Trophoblast cell (in vitro differentiated cells and primary cell): ENCODE measurements around the gene MYEF2.
A peak's percentile ranks its signal among the peaks of the same experiment; 100 is the strongest.

Experiments used
- DNase-seq, 2 donors: peaks; one replicate each; pipeline ENCODE4 v3.0.0-alpha.2; 2016
- H2AFZ ChIP-seq: 2 replicates; pipeline ENCODE4 v1.6.1; 2013; ENCODE audit warnings: low read length, moderate library complexity, mild to moderate bottlenecking; ENCODE audit not compliant: insufficient read depth, poor library complexity
- H2AK5ac ChIP-seq: 2 replicates; pipeline ENCODE4 v1.6.1; 2013; ENCODE audit warnings: mild to moderate bottlenecking, low read length
- H2BK120ac ChIP-seq: 2 replicates; pipeline ENCODE4 v1.6.1; 2013; ENCODE audit warnings: low read length, mild to moderate bottlenecking, moderate library complexity; ENCODE audit not compliant: insufficient read depth, poor library complexity
- H2BK12ac ChIP-seq: 2 replicates; pipeline ENCODE4 v1.6.1; 2013; ENCODE audit warnings: mild to moderate bottlenecking, low read length, moderate library complexity
- H2BK5ac ChIP-seq: 2 replicates; pipeline ENCODE4 v1.6.1; 2013; ENCODE audit warnings: low read length, low read depth, moderate library complexity, mild to moderate bottlenecking; ENCODE audit not compliant: poor library complexity
- H3K14ac ChIP-seq: 2 replicates; pipeline ENCODE4 v1.6.1; 2013; ENCODE audit warnings: mild to moderate bottlenecking, low read length
- H3K18ac ChIP-seq: 2 replicates; pipeline ENCODE4 v1.6.1; 2013; ENCODE audit warnings: mild to moderate bottlenecking, low read length
- H3K23ac ChIP-seq: 2 replicates; pipeline ENCODE4 v1.6.1; 2013; ENCODE audit warnings: low read length
- H3K27ac ChIP-seq: 2 replicates; pipeline ENCODE4 v1.5.1; 2013; ENCODE audit warnings: low read depth, mild to moderate bottlenecking, inconsistent platforms, low read length, moderate library complexity
- H3K27me3 ChIP-seq: 2 replicates; pipeline ENCODE4 v1.6.1; 2013; ENCODE audit warnings: inconsistent platforms, mild to moderate bottlenecking, low read length, moderate library complexity; ENCODE audit not compliant: insufficient read depth
- H3K36me3 ChIP-seq, 2 experiments: 1 replicate in 1 of 2; 2 replicates in 1 of 2; pipeline ENCODE4 v1.6.1; 2013; ENCODE audit warnings: low read length in 2 of 2, mild to moderate bottlenecking in 2 of 2, moderate library complexity in 1 of 2; ENCODE audit not compliant: insufficient read depth in 2 of 2, control insufficient read depth in 1 of 2
- H3K4ac ChIP-seq: 2 replicates; pipeline ENCODE4 v1.6.1; 2013; ENCODE audit warnings: low read depth, mild to moderate bottlenecking, low read length, moderate library complexity
- H3K4me1 ChIP-seq, 2 experiments: 1 replicate in 1 of 2; 2 replicates in 1 of 2; pipeline ENCODE4 v1.6.1; 2013; ENCODE audit warnings: low read length in 2 of 2, mild to moderate bottlenecking in 2 of 2, moderate library complexity in 1 of 2; ENCODE audit not compliant: insufficient read depth in 2 of 2, control insufficient read depth in 1 of 2
- H3K4me2 ChIP-seq: 2 replicates; pipeline ENCODE4 v1.6.1; 2013; ENCODE audit warnings: inconsistent platforms, mild to moderate bottlenecking, low read length, moderate library complexity
- H3K4me3 ChIP-seq: 2 replicates; pipeline ENCODE4 v1.5.1; 2013; ENCODE audit warnings: mild to moderate bottlenecking, low read depth, low read length, inconsistent platforms
- H3K79me1 ChIP-seq: one replicate; pipeline ENCODE4 v1.6.1; 2013; ENCODE audit warnings: low read length
- H3K79me2 ChIP-seq: 2 replicates; pipeline ENCODE4 v1.6.1; 2013; ENCODE audit warnings: low read length, mild to moderate bottlenecking; ENCODE audit not compliant: control insufficient read depth, insufficient read depth, poor library complexity
- H3K9ac ChIP-seq: 2 replicates; pipeline ENCODE4 v1.6.1; 2013; ENCODE audit warnings: mild to moderate bottlenecking, low read length
- H3K9me3 ChIP-seq: 2 replicates; pipeline ENCODE4 v1.6.1; 2013; ENCODE audit warnings: low read depth, mild to moderate bottlenecking, control low read depth, inconsistent platforms, low read length; ENCODE audit not compliant: insufficient read depth
- H4K12ac ChIP-seq: 2 replicates; pipeline ENCODE4 v1.6.1; 2013; ENCODE audit warnings: low read depth, mild to moderate bottlenecking, low read length, moderate library complexity
- H4K8ac ChIP-seq: 2 replicates; pipeline ENCODE4 v1.6.1; 2013; ENCODE audit warnings: low read depth, mild to moderate bottlenecking, low read length, moderate library complexity
- H4K91ac ChIP-seq: one replicate; pipeline ENCODE4 v1.6.1; 2013; ENCODE audit warnings: low read depth, mild to moderate bottlenecking, low read length, moderate library complexity
- WGBS: extraction: QIAGEN DNeasy Blood & Tissue Kit; methylation state at CpG from one replicate; pipeline ENCODE4 v1.1.7; 2013; ENCODE audit warnings: missing lambda C conversion rate; ENCODE audit not compliant: insufficient read length, insufficient coverage; ENCODE audit errors: extremely low coverage; 5-methylcytosine and 5-hydroxymethylcytosine counted together

Gene MYEF2

GRCh38 chr15:48170981-48171380 lies 7.1 kb downstream of the MYEF2 start:
- Histone ChIP-seq H3K9me3 (no peaks in the 10 kb centered on the region), H3K4me2 (no peak overlapping the region), H2BK12ac (no peak overlapping the region), H3K79me1 (no peaks in the 10 kb centered on the region), H2AK5ac (no peak overlapping the region), H2BK120ac (no peak overlapping the region), H3K18ac (no peak overlapping the region), H2BK5ac (no peak overlapping the region), H3K4me3 (no peak overlapping the region), H3K4ac (no peak overlapping the region), H4K8ac (no peak overlapping the region), H2AFZ (no peak overlapping the region), H3K4me1 (no peaks in the 10 kb centered on the region), H4K12ac (no peak overlapping the region), H3K79me2 (no peaks in the 10 kb centered on the region), H3K27me3 (no peaks in the 10 kb centered on the region), H4K91ac (no peak overlapping the region), H3K27ac (no peak overlapping the region), H3K36me3 (no peaks in the 10 kb centered on the region), H3K23ac (no peak overlapping the region), H3K14ac (no peak overlapping the region), H3K9ac (no peak overlapping the region)
- DNase-seq, result no peak
- no CpG with 5 or more reads among the region's 1 CpG for WGBS

GRCh38 chr15:48168616-48169015 lies 9.5 kb downstream of the MYEF2 start:
- no peak overlapping the region for H3K27ac ChIP-seq
- H3K9ac ChIP-seq, result no peak overlapping the region
- DNase-seq, result no peak
- no peak overlapping the region for H4K91ac ChIP-seq
- H3K4ac ChIP-seq, result no peak overlapping the region
- H3K79me2 ChIP-seq, result no peaks in the 10 kb centered on the region
- no peak overlapping the region for H3K4me3 ChIP-seq
- H3K36me3 ChIP-seq, result no peaks in the 10 kb centered on the region
- no peak overlapping the region for H2BK5ac ChIP-seq
- no peak overlapping the region for H3K14ac ChIP-seq
- no peak overlapping the region for H2AFZ ChIP-seq
- no peak overlapping the region for H3K18ac ChIP-seq
- H4K12ac ChIP-seq, result no peak overlapping the region
- no peak overlapping the region for H2BK12ac ChIP-seq
- no peaks in the 10 kb centered on the region for H3K27me3 ChIP-seq
- H4K8ac ChIP-seq, result no peak overlapping the region
- H3K4me2 ChIP-seq, result no peak overlapping the region
- H3K23ac ChIP-seq, result no peak overlapping the region
- no peaks in the 10 kb centered on the region for H3K9me3 ChIP-seq
- no peaks in the 10 kb centered on the region for H3K4me1 ChIP-seq
- H2BK120ac ChIP-seq, result no peak overlapping the region
- H3K79me1 ChIP-seq, result no peaks in the 10 kb centered on the region
- no CpG with 5 or more reads among the region's 3 CpGs for WGBS
- H2AK5ac ChIP-seq, result no peak overlapping the region

GRCh38 chr15:48153526-48153925 lies 24.6 kb downstream of the MYEF2 start:
- Histone ChIP-seq H3K4me2 (no peak overlapping the region), H3K4me3 (no peak overlapping the region), H3K27ac (no peak overlapping the region), H3K79me2 (no peaks in the 10 kb centered on the region), H2BK120ac (no peak overlapping the region), H3K36me3 (no peaks in the 10 kb centered on the region), H3K9me3 (no peaks in the 10 kb centered on the region), H3K9ac (no peak overlapping the region), H3K18ac (no peak overlapping the region), H2BK12ac (no peak overlapping the region), H2AK5ac (no peak overlapping the region), H3K4me1 (no peaks in the 10 kb centered on the region), H4K91ac (no peak overlapping the region), H4K12ac (no peak overlapping the region), H3K79me1 (no peaks in the 10 kb centered on the region), H3K4ac (no peak overlapping the region), H3K23ac (no peak overlapping the region), H3K27me3 (no peaks in the 10 kb centered on the region), H3K14ac (no peak overlapping the region), H2AFZ (no peak overlapping the region), H4K8ac (no peak overlapping the region), H2BK5ac (no peak overlapping the region)
- no CpG with 5 or more reads among the region's 2 CpGs for WGBS
- DNase-seq, result no peak

- H3K27ac ChIP-seq, result no peak overlapping the region
- no peak overlapping the region for H3K4ac ChIP-seq
- H3K4me1 ChIP-seq, result no peaks in the 10 kb centered on the region
- no peak overlapping the region for H4K91ac ChIP-seq
- H3K79me2 ChIP-seq, result no peaks in the 10 kb centered on the region
- no peaks in the 10 kb centered on the region for H3K36me3 ChIP-seq
- H3K27me3 ChIP-seq, result no peaks in the 10 kb centered on the region
- no peak overlapping the region for H4K8ac ChIP-seq
- no peak overlapping the region for H3K4me3 ChIP-seq
- no peak overlapping the region for H2AFZ ChIP-seq
- no peak overlapping the region for H2AK5ac ChIP-seq
- WGBS, result 100% methylated on average over 1 of the region's 4 CpGs
- H3K4me2 ChIP-seq, result no peak overlapping the region
- H3K14ac ChIP-seq, result no peak overlapping the region
- H2BK12ac ChIP-seq, result no peak overlapping the region
- no peak overlapping the region for H2BK5ac ChIP-seq
- DNase-seq, result peak in 1 of 2 donors; percentile 1
- no peak overlapping the region for H4K12ac ChIP-seq
- H3K9me3 ChIP-seq, result no peaks in the 10 kb centered on the region
- H3K18ac ChIP-seq, result no peak overlapping the region
- H3K79me1 ChIP-seq, result no peaks in the 10 kb centered on the region
- H3K23ac ChIP-seq, result no peak overlapping the region
- no peak overlapping the region for H3K9ac ChIP-seq
- no peak overlapping the region for H2BK120ac ChIP-seq
Observed at GRCh38 chr15:48149858-48150257, 28.2 kb downstream of the MYEF2 start.
